Muscle layer of colon (tissue), 2 donors: ENCODE results near the gene TMEM89.

Source experiments
- H3K27ac ChIP-seq: one replicate; pipeline ENCODE4 v1.7.0; 2013; ENCODE audit warnings: low read depth, mild to moderate bottlenecking, low read length, moderate library complexity
- H3K27me3 ChIP-seq, 2 donors: one replicate each; pipeline ENCODE4 v1.7.0; 2013; ENCODE audit warnings: low read length in 2 of 2, mild to moderate bottlenecking in 2 of 2; ENCODE audit not compliant: insufficient read depth in 2 of 2, control insufficient read depth in 1 of 2
- H3K36me3 ChIP-seq: one replicate; pipeline ENCODE4 v1.7.0; 2013; ENCODE audit warnings: mild to moderate bottlenecking, low read length; ENCODE audit not compliant: insufficient read depth
- H3K4me1 ChIP-seq: one replicate; pipeline ENCODE4 v1.7.0; 2013; ENCODE audit warnings: mild to moderate bottlenecking, low read length; ENCODE audit not compliant: insufficient read depth
- H3K4me3 ChIP-seq, 2 donors: one replicate each; pipeline ENCODE4 v1.7.0; 2013; ENCODE audit warnings: low read length in 2 of 2, low read depth in 1 of 2, mild to moderate bottlenecking in 1 of 2, moderate library complexity in 1 of 2
- H3K9ac ChIP-seq: one replicate; pipeline ENCODE4 v1.7.0; 2013; ENCODE audit warnings: low read length
- H3K9me3 ChIP-seq: one replicate; pipeline ENCODE4 v1.7.0; 2013; ENCODE audit warnings: mild to moderate bottlenecking, low read length
- donor health status: abdominal sarcoma.
- donor health status: Adenocarcinoma of cecum.

Gene TMEM89

DNA sequence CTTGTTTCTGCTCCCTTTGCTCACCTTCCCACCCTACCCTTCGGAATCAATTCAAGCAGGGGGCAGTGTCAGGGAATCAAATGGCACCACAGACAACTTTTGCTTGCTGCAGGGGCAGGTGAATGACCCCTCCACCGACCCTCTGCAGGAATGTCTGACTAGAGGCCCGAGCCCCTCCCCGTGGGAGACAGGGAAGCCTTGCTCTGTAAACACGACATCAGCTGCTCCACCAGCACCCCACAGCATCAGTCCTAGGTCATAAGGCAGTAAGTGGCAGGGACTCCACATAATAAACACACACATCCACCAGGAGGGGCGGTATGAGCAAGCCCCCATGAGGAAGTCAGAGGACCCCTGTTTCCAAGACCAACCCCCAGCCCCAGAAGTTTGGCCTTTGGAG is 15.7 kb upstream of the TMEM89 start:
- H3K4me1 ChIP-seq, result peaks cover 18% of the 10 kb centered on the region
- peaks cover 6% of the 10 kb centered on the region for H3K36me3 ChIP-seq
- H3K27me3 ChIP-seq, result no peaks in the 10 kb centered on the region
- H3K27ac ChIP-seq, result no peak overlapping the region
- no peak overlapping the region for H3K9ac ChIP-seq
- H3K4me3 ChIP-seq, result no peak overlapping the region
- no peaks in the 10 kb centered on the region for H3K9me3 ChIP-seq

DNA sequence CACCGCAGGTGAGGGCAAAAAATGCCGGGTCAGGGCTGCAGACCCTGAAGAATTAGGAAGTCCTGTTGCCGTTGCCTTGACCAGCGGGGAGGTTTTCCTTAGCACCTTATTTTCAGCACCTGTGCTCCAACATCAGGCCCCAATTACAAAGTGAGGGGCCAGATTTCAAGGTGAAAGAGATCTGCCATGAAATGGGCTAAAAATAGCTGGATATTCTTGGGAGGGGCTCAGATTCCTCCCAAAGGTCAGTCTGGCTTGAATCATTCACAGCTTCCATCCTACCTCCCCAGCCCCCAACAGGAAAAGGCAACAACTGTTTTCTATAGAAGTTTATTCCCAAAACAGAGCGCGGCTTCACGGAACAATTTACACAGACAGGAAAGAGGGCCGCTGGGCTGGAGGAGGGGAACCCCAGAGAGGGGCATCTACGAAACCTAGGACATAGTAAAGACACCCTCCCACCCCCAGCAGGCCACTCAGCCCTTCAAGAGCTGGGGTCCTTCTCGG is 14.6 kb upstream of the TMEM89 start:
- Histone ChIP-seq H3K4me1 (peaks cover 18% of the 10 kb centered on the region), H3K4me3 (peak overlapping the region; percentile 84 to 96), H3K36me3 (peaks cover 13% of the 10 kb centered on the region), H3K9ac (peak overlapping the region; percentile 41), H3K27me3 (no peaks in the 10 kb centered on the region), H3K27ac (peak overlapping the region; percentile 74), H3K9me3 (no peaks in the 10 kb centered on the region)

DNA sequence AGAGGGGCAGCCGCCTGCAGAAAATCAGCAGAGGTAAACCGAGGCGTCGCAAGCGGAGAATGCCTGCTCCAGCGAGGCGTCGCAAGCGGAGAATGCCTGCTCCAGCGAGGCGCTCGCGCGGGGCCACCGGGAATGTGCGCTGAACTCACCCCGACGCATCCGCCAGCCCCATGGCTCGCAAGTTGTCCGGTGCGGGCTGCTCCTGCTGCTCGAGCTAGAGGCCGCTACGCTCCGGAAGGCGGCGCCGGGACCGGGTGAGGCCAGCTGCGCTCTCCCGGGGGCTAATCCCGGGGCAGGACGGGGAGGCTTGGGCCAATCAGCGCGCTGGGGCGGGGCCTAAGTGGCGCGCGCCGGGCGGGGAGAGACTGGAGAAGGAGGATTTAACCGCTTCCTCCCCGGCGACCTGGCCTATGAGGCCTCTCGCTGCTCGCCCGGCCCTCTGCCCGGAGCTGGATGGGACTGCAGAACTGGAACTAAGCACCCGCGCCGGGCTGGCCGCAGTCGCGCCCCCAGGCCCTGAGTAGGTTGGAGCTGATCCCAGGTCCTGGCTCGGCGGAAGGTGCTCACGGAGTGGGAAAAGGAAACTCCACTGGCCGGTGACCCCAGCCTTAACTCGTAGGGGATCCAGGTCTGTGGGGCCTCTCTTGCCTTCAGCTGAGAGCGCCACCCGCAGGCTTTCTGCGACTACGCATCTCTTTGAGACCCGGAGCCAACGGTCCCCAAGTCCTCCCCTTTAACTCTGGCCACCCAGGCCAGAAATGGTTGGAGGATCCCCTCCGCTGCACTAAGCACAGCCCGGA is 13.9 kb upstream of the TMEM89 start, which contains the start of gene SLC26A6:
TSS of gene SLC26A6 (minus strand) at position 240 of the 800 bp plus-strand sequence. CDS start at position 172, 68 bp downstream.
- H3K9ac ChIP-seq, result peak within 1 kb of the TSS; percentile 41
- peak within 1 kb of the TSS; percentile 84 to 96 for H3K4me3 ChIP-seq
- H3K27me3 ChIP-seq, result no peaks in the 10 kb centered on the region
- peaks cover 21% of the 10 kb centered on the region for H3K36me3 ChIP-seq
- peaks cover 18% of the 10 kb centered on the region for H3K4me1 ChIP-seq
- H3K9me3 ChIP-seq, result no peaks in the 10 kb centered on the region
- H3K27ac ChIP-seq, result peak within 1 kb of the TSS; percentile 74

DNA sequence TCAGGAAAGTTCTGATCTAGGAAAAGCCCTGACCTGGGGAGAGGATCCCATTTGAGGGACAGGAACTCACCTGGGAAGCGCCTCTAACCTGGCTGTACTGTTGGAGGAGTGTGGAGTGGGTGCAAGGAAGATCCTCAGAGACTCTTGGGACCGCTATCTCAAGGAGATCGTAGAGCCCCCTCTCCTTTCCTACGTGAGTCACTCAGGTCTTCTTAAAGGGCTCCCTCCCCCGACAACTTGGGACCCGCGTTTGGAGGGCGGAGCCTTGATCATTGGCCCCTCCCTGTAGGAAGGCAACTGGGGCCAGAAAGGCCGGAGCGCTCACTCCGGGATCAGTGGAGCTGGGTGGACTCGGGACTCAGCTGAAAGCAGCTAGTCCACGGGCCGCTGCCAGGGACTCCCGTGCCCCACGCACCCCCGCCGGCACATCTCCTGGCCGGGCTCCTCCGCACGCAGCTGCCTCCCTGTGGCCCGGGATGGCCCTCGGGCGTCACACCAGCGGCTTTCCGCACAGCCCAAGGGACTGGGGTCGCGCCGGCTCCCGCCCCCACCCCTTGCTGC is 13.2 kb upstream of the TMEM89 start:
- Histone ChIP-seq H3K36me3 (peaks cover 25% of the 10 kb centered on the region), H3K27me3 (no peaks in the 10 kb centered on the region), H3K4me1 (peaks cover 18% of the 10 kb centered on the region), H3K4me3 (peak overlapping the region; percentile 84 to 96), H3K9me3 (no peaks in the 10 kb centered on the region), H3K27ac (peak overlapping the region; percentile 74), H3K9ac (peak overlapping the region; percentile 27)

DNA sequence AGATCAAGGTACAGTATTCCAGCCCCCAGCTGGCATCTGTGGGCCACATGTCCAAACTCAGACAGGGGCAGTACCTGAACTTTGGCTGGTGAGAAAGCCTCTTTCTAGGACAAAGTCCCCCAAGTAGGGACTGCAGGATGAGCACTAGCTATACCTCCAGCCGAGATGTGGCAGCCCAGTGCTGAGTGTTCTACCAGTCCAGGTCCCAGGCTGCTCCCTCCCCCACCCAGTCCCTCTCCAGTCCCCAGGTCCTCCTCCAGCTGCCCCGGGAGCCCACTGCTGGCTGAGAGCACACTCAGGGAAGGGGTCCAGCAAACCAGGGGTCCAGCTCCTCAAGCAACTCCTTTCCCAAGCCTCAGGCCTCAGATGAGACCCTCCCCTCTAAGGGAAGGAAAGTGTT is 12.2 kb upstream of the TMEM89 start:
- Histone ChIP-seq H3K9ac (no peak overlapping the region), H3K4me3 (no peak overlapping the region), H3K36me3 (peaks cover 30% of the 10 kb centered on the region), H3K27ac (no peak overlapping the region), H3K4me1 (peaks cover 18% of the 10 kb centered on the region), H3K9me3 (no peaks in the 10 kb centered on the region), H3K27me3 (no peaks in the 10 kb centered on the region)

DNA sequence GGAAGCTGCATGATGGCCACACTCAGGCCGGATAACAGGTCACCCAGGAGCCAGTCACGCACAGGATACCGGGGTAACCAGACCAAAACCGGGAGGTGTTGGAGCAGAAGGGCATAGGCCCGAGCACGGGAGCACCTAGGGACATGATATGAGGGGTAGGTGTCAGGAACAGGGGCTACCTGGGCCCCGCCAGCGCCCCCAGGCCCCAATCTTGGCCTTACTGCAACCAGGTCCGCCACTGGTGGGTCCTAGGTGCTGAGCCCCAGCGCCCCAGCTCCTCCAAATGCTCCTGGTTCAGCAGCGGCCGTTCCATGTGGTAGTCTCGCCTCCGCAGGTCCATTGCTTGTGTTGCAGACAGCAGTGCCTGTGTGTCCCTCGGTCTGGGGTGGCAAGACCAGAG is 11.7 kb upstream of the TMEM89 start:
- Histone ChIP-seq H3K27ac (no peak overlapping the region), H3K4me1 (peaks cover 18% of the 10 kb centered on the region), H3K9ac (no peak overlapping the region), H3K4me3 (no peak overlapping the region), H3K36me3 (peaks cover 30% of the 10 kb centered on the region), H3K9me3 (no peaks in the 10 kb centered on the region), H3K27me3 (no peaks in the 10 kb centered on the region)

DNA sequence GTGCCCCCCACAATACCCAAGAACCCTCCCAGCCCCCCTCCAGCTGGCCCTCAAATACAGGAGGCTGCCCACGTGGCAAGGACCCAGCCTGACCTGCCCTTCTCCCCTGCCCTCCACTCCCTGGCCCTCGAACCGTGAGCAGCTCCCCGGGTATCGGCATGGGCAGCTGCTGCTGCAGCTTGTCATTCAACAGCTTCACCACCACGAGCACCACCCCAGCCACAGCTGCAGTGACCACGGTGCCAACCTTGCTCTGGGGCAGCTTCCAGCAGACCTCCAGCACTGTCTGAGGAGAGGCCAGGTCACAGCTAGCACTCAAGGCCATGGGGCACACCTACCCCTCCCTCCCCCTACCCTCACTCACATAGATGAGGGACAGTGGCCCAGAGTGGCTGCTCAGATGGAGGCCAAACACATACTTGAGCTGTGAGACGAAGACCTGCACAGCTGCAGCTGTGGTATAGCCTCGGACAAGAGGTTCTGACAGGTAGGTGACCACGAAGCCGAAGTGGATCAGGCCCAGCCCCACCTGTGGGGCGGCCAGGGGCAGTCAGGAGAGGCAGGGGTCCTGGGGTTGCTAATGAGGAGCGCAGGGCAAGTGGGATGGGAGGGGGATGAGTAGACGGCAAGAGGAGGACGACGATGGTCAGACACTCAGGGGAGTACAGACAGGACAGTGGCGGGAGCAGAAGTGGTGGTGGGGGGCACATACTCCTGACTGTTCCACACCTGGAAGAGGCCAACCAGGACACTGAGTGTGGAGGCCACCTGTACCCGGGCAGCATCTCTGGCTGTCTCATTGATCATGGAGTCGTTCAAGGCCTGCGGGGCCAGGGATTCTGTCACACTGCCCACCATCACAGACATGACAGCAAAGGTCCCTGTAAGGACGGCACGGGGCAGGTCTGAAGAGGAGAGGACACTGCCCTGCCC is 10.2 kb upstream of the TMEM89 start:
- no peaks in the 10 kb centered on the region for H3K9me3 ChIP-seq
- H3K9ac ChIP-seq, result no peak overlapping the region
- H3K4me1 ChIP-seq, result peaks cover 18% of the 10 kb centered on the region
- H3K4me3 ChIP-seq, result no peak overlapping the region
- H3K27me3 ChIP-seq, result no peaks in the 10 kb centered on the region
- H3K27ac ChIP-seq, result no peak overlapping the region
- H3K36me3 ChIP-seq, result peaks cover 43% of the 10 kb centered on the region

DNA sequence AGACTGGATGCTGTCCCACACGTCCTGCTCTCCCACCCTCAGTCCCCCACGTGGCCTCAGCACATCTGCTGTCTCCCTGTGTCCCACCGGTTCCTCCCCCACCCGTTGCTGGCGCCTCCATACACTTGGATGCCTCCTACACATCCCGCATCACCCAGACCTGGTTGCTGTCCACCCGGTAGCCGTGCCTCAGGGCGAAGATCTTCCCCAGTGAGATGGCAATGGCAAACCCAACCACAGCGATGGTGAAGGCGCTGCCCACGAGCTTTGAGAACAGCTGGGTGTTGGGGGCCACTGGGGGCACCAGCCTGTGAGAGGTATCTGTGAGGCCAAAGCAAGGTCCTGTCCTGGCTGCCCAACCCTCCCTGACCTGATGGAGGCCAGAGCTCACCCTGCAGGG is 9.3 kb upstream of the TMEM89 start:
- Histone ChIP-seq H3K4me1 (peaks cover 10% of the 10 kb centered on the region), H3K27me3 (no peaks in the 10 kb centered on the region), H3K27ac (no peak overlapping the region), H3K9ac (no peak overlapping the region), H3K36me3 (peaks cover 46% of the 10 kb centered on the region), H3K4me3 (no peak overlapping the region), H3K9me3 (no peaks in the 10 kb centered on the region)

DNA sequence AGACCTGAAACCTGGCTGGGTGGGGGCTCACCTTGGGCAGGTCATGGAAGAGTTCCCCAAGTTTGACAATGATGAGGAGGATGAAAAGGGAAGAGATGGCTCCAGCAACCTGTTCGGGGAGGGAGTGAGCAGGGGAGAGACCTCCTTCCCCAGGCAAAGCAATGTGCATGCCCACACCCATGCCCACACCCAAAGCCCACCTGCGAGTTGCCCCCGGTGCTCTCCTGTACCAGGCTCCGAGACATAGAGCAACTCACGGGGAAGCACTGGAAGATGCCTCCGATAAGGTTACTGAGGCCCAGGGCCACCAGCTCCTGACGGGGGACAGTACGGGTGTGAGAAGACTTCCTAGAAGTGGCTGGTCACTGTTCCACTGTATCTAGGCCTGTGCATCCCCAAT is 8.8 kb upstream of the TMEM89 start:
- Histone ChIP-seq H3K4me1 (peaks cover 10% of the 10 kb centered on the region), H3K36me3 (peaks cover 46% of the 10 kb centered on the region), H3K9ac (no peak overlapping the region), H3K9me3 (no peaks in the 10 kb centered on the region), H3K4me3 (no peak overlapping the region), H3K27me3 (no peaks in the 10 kb centered on the region), H3K27ac (no peak overlapping the region)

DNA sequence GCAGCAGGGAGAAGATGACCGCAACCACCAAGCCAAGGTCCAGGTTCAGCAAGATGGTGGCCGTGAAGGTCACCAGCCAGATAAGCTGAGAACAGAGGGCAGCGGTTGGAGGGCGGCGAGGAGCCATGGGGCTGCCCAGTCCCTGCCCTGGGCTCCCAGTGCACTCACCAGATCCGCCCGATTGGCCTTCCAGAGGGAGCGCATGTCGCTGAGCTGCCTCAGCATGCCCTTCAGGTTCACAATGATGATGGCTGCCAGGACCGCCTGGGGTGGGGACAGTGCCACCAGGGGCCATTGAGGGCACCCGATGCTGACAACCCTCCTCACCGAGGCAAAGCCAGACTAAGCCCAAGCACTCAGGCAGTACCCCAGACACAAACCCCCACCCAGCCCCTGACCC is 8.3 kb upstream of the TMEM89 start:
- H3K4me3 ChIP-seq, result no peak overlapping the region
- peaks cover 46% of the 10 kb centered on the region for H3K36me3 ChIP-seq
- no peaks in the 10 kb centered on the region for H3K9me3 ChIP-seq
- H3K27me3 ChIP-seq, result no peaks in the 10 kb centered on the region
- peaks cover 10% of the 10 kb centered on the region for H3K4me1 ChIP-seq
- H3K27ac ChIP-seq, result no peak overlapping the region
- no peak overlapping the region for H3K9ac ChIP-seq
